ENCODE measurements around the gene XPC.

XPC gene

DNA sequence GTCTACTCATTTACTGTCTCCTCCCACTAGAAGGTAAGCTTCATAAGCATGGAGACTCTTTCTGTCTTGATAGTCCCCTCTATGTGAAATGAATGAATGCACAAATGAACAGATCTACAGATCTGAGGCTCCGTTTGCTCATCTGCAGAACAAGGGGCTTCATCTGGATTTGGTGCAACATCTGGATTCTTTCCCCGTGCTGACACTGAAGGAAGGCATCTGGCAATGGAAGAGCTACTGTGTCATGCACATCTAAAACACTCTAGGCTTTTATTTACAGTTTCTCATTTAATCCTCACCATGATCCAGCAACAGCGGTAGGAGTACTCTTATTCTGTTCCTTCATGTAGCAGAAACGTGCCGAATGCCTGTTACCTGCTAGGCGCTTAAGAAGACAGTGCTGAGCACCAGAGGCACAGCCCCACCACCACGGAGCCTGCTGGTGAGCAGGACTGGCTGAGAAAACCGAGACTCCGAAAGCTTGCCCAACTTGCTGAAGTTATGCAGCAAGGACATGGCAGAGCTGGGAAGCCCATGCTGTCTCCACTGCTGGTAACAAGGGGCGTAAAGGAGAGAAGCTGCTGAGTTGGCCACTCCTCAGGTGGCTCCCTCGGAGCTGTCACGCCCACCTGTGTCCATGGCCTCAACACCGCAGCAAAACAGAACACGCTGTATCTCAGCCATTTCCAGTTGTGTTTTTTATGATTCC, 31.3 kb upstream of the XPC start:
- DNase-seq: no peak
- intact Hi-C loops (cut with DNase I): loop anchor here (5.0 kb wide), 1 partner anchor 43 kb away; no protein-coding TSS in a partner anchor

DNA sequence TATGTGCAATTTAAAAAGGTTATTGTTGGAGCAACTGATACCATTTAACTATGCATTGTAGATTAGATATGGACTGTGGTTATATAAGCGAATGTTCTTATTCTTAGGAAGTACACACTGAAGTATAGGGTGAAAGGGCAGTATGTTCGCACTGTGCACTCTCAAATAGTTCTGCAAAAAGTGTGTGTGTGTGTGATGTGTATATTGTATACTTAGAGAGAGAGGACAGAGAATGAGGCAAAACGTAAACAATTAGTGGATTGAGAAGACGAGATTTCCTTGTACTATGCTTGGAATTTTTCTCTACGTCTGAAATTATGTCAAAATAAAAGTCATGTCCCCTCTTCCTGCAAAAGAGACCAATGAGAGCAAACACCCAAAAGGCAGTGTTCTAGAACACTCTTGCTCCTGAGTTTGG, 30.6 kb upstream of the XPC start:
- intact Hi-C loops (cut with DNase I): loop anchor here (5.0 kb wide), 1 partner anchor 43 kb away; no protein-coding TSS in a partner anchor
- no peak for DNase-seq

DNA sequence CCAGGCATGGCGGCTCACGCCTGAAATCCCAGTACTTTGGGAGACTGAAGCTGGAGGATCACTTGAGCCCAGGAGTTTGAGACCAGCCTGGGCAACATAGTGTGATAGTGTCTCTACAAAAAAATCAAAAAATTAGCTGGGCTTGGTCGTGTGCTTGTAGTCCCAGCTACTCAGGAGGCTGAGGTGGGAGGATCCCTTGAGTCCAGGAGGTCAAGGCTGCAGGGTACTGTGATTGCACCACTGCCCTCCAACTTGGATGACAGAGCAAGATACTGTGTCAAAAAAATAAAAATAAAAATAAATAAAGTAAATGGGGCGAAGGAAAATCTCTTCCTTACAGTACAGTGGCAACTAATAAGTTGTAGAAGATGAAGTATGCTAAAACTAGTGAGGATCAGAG, 29.8 kb upstream of the XPC start:
- no peak for DNase-seq
- intact Hi-C loops (cut with DNase I): loop anchor here (5.0 kb wide), 1 partner anchor 44 kb away; no protein-coding TSS in a partner anchor

DNA sequence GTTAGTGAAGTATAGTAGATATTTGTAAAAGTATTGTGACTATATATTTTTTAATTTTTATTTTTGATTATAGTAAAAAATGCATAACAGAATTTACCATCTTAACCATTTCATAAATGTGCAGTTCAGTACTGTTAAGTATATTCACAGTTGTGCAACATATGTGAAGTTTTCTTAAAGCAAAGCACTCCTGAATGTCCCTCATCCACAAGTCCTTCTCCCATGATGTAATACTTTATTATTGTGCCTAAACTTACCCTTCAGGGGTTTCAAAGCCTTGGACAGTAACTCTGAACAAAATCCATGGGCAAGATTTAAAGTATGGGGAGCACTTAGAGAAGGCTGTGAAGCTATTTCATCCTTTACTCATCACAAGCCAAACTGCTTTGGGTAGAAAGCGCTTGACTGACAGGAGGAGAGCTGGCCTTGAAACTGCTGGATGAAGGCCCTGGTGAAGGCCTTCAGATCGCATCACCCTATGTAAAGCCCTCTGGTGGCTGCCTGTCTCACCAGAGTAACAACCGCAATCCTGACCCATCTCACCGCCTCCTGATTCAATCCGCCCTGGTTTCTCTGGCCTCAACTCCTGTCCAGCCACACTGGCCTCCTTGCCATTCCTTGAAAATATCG, 28.3 kb upstream of the XPC start:
- intact Hi-C loops (cut with DNase I): loop anchor here (5.0 kb wide), 1 partner anchor 46 kb away; no protein-coding TSS in a partner anchor
- no peak for DNase-seq

DNA sequence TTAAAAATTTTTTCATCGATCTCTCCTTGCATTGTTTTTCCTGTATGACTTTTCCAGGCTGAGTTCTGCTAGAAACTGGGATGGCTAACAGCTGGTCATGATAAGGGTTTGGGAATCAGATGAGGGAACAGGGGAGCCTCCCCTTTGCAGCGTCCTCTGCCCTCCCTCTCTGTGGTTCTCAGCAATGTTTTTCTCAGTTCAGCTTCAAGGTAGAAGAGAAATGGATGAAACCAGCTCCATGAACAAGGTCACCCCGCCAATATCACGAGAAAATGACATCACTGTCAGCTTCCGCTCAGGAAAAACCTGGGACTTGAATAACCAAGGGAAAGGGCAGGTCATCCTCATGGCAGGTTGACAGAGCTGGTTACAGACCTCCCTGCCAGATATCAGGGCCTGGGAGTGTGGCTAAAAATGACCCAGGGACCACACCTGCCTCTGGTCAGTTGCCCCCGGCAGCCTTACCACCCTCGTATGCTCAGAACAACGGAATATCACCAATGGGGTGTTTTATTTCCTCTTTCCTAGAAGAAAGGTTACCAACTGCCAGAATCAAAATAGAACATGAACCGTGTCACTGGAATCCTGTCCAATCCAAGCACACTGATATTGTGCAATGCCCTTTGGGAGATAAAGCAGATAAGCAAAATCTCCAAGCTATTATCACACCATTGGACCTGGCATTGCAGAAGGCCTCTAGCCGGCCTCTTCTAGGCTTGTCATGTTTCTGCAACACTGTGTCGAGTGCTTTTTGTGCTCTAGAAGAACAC, 26.3 kb upstream of the XPC start:
- intact Hi-C loops (cut with DNase I): loop anchor here (5.0 kb wide), 2 partner anchors 48 to 268 kb away; no protein-coding TSS in a partner anchor
- DNase-seq: no peak

DNA sequence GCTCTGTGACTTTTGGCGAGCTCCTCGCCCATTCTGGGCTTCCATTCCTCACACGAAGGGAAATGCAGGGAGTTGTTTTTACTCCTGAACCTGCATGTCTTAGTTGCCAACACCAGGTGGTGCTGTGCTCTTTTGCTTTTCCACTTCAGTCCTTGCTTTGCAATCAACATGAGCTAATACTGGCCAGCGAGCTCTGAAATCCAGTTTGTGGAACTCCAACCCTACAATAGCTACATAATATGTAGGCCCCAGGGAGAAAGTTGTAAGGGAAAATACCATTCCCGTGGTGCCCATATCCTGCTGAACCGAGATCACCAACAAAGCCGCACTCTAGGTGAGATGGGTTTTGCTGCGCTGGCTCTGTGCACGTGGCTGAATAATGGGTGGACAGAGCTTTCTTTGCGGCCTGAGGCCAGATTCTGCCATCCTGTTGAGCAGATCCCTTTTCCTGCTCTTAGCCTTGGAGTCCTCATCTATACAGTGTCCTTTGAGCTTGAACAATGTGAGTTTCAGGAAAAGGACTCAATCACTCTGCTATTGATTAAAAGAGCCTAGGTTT, 25.2 kb upstream of the XPC start:
- peak; percentile 36 to 90 (median 78) for DNase-seq
- intact Hi-C loops (cut with DNase I): loop anchor here (5.0 kb wide), 1 partner anchor 269 kb away; no protein-coding TSS in a partner anchor

DNA sequence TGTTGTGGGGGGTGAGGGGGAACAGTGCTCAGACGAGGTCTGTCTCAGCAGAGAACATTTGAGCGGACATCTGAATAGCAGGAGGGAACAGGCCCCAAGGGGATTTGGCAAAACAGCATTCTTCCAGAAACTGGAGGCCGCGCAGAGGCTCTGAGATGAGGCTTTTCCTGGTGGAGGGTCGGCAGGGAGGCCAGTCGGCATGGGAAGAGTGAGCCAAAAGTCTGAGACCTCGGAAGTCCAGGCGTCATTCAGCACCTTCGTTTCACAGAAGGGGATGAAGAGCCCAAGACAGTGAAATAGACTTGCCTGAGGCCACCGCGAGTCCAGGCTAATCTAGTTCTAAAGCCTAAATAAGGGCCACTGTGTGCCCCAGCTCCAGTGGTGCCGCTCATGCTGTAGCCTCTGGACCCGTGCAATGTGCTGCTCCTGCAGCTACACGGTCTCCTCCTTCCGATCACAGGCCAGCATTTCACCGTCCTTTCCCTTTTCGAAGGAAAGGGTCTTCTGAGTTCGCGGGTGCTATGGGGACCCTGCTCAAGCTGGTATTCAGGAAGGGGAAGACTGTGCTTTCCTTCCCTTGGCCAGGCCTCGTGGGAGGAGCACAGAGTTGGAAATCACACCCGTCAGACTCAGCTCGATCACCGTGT, 24.6 kb upstream of the XPC start:
- intact Hi-C loops (cut with DNase I): loop anchor here (5.0 kb wide), 1 partner anchor 269 kb away; no protein-coding TSS in a partner anchor
- DNase-seq: no peak

DNA sequence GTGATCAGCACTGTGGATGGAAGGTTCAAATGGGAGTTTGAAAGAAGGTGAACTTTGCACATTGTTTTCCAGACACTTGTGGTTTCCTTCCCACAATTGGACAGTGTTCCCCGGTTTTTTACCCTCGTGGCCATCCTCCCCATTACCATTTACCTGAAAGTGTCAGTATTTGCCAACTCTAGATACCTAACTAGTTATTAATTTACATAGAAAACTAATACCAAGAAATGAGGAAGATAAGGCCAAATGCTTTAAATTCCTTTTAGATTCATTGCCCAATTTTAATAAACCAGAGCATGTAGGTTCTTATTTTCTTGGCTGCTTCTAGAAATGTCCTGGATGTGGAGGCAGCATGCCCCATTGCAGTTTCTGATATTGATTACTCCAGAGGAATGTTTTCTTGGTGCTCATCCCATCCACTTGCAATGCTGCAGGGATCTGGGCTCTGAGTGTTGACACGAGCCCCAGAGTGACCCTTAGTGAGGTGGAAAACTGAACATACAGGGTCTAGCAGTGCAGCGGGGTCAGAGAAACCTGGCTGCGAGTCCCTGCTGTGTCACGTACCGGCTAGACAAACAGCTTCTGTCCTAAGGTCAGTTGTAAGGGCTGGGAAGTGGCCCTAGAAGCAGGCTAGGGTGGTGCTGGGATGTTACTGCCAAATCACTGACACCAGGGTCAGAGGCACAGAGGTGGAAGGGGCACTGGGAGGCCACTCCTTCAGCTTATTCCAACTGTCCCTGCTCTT, 23.7 kb upstream of the XPC start:
- DNase-seq: no peak
- intact Hi-C loops (cut with DNase I): loop anchor here (5.0 kb wide), 1 partner anchor 270 kb away; no protein-coding TSS in a partner anchor

DNA sequence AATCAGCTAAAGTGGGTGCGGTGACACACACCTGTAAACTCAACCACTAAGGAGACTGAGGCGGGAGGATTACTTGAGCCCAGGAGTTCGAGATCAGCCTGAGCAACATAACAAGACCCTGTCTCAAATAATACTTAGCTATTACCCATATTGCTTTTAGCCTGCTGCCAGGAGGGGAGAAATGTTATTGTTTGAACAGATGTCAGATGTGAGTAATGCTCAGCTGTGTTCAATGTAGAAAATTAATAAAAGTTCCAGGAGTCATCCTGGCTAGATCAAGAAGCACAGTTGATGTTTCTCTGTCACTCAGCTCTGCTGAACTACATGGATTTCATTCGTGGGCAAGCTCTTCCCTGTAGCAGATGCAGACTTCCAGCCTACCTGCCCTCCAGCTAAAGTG, 22.4 kb upstream of the XPC start:
- intact Hi-C loops (cut with DNase I): loop anchor here (5.0 kb wide), 1 partner anchor 271 kb away; no protein-coding TSS in a partner anchor
- no peak for DNase-seq

DNA sequence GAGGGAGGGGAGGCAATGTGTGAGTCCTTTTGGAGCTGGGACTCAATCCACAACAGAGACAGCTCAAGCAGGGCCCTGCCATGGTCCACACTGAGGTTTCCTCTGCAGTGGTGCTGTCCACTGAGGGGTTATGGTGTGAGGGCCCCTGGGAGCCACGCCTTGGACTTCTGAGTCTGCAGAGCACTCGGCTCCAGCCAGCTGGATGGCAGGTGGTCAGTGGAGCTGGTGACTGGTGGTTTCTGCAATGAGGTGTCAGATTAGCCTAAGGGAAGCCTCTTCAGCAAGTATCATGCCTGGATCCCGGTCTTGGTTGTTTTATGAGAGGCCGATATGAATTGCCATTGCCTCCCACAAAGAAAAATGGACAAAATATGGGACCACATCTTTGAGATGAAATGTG, 21.9 kb upstream of the XPC start:
- intact Hi-C loops (cut with DNase I): loop anchor here (5.0 kb wide), 1 partner anchor 272 kb away; no protein-coding TSS in a partner anchor

DNA sequence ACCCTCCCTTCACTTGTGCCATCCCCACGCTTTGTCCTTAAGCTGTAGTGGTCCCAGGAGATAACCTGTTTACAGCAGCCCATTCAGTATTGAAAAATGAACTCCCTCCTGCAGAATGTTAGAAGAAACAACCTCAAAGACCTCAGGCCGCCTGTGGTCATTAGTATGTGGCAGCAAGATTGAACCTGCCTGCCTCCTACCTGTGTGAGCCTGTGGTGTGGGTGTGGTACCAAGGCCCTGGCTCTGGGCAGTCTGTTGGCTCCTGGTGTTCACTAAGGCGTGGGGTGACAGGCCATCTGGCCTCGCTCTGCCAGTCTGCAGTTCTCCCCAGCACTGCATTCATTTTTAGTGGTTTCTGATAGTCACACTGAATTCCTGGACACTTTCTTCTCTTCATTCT, 21.2 kb upstream of the XPC start:
- intact Hi-C loops (cut with DNase I): loop anchor here (5.0 kb wide), 1 partner anchor 273 kb away; no protein-coding TSS in a partner anchor
- no peak for DNase-seq

More for the DNA sequence above, 21.9 kb upstream of the XPC start:
- no peak for DNase-seq

DNA sequence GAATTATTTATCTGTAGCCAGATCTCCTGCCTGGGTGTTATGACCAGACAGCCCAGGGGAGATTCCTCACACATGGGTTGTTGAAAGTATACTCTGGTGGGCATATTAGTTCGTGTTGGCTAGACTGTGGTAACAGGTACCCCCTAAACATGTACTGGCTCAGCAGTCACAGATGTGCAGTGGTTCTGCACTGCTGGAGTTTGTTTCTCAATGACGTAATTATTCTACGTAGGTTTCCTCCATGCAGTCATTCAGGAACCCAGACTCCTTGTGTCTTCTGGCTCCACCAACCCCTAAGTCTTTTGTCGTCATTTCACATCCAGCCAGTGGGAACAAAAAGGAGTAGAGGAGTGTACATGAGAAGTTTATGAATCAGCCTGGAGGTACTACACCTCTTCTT, 16.5 kb upstream of the XPC start:
- DNase-seq: no peak
- intact Hi-C loops (cut with DNase I): no loop called here

DNA sequence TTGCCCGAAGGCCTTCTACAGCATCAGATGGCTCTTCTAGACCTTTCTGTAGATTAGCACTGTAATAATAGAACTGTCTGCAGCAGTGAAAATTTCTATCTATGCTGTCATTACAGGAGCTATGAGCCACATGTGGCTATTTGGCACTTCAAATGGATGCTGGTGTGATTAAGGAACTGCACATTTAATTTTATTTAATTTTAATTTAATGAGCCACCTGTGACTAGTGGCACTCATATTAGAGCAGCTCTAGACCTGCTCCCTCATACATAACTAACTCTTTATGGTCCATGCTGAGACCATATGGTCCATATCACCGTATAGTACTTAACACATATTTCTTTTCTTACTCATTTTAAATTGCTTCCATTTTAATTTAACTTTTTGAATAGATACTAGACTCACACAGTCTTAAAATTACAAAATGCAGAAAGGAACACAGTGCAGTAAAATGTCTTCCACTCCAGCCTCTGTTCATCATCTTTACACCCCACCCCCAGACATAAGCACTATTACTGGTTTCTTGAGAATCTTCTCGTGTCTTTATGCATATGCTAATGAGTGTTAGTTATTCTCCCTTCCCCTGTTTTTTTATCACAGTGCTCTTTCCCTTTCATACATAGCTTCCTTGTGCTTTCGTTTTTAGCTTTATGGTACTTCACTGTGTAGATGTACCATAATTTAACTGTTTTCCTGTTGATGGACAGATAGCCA, 9.8 kb upstream of the XPC start:
- DNase-seq: no peak
- intact Hi-C loops (cut with DNase I): no loop called here

DNA sequence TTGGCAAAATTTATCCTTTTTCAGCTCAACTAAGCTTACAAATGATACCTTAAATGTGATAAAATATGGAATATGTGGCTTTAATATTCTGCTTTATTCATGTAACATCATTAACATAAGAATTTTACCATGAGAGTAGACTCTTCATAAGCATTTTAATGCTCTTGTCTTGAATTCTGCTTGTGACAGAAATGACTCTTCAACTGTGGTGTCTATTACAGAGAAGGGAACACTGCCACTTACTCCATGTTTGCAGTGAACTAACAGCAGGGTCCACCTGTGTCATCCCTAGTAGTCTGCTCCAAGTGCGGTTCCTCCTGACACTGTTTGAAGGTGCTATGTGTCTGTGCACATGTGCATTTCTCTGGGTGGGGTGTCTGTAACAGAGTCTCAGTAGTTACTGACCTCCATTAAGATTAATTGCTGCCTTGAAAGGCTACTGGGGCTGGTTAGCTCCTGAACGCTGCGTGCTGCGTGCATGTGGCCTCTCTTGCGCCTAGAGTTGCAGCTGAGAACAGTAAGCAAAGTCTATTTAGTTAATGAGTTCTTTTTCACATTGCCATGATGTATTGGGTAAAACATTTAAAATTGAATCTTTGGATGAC, 8.6 kb upstream of the XPC start:
- no peak for DNase-seq
- intact Hi-C loops (cut with DNase I): no loop called here

DNA sequence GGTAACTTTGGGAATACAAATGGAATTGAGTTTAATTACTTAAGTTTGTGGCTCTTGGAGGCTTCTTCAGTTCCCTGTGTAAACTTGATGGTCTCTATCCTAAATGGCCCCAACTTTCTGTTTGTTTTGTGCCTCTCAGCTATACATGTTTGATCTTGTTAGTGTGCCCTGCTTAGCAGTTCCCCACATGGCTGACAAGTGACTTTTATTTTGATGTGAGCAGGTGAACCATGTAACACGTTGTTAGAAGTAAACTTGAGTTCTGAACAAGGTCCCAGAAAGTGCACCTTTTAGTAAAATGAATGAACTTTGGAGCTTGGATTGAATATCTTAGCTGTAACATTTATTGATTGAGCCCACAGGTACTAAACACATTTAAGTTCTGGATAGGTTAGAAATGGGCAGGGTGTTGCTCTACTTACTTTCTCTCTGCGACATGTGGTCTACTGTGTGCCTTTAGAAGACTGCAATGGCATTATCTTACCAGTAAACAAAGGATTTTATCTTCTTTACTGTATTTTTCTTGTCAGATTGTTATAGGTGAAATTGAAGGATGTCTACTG, 4.7 kb upstream of the XPC start:
- intact Hi-C loops (cut with DNase I): no loop called here

DNA sequence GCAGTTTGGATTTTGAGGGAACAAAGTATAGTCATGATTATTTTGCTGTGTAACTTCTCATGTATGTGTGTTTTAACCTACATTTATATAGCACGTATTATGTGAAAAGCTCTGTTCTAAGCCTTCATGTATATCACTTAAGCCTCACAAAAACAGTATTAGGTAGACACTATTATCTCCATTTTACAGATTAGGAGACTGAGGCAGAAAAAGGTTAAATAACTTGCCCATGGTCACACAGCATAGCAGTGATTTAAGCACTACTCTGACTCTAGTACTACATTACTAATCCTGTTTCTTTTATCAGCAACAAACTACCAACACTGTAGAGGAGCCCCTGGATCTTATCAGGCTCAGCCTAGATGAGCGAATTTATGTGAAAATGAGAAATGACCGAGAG, 2.9 kb upstream of the XPC start:
- intact Hi-C loops (cut with DNase I): no loop called here
- DNase-seq: no peak

More for the DNA sequence above, 4.7 kb upstream of the XPC start:
- DNase-seq: no peak

DNA sequence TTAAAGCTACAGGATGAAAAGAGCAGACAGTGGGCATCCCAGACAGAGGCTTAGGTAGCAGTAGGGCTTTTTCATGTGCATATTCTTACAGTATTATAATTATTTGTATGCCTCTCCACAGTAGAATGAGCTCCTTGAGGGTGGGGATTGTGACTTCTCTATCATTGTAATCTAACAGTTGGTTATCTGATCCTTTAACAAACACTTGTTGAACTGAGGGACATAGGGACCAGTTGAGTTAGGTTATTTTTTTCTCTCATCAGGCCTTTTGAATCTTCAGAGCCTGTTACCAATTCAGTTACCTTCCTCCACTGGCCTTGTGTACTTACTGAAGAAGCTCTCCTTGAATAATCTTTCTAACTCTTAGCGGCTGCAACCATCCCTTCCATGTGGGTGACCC, 1.4 kb upstream of the XPC start:
- intact Hi-C loops (cut with DNase I): loop anchor here (2.0 kb wide), 1 partner anchor 53 kb away; no protein-coding TSS in a partner anchor

More for the DNA sequence above, 1.4 kb upstream of the XPC start:
- no peak for DNase-seq

Data from head of caudate nucleus (tissue), 42 donors.